Transverse colon (tissue), 4 donors: Measurements from ENCODE around the gene TMEM150B.

Experiments used
- CTCF ChIP-seq, 5 experiments: fragments of 200-600 bp in 3 of 5; fragments of 450-650 bp in 2 of 5; sonication (generic) in 3 of 5; IDR thresholded peaks; 1 replicate in 2 of 5; 2 replicates in 3 of 5; pipeline ENCODE4 v1.5.1; 2016 to 2017; ENCODE audit warnings: antibody characterized with exemption in 5 of 5, inconsistent platforms in 3 of 5, mild to moderate bottlenecking in 2 of 5, moderate library complexity in 1 of 5
- POLR2A ChIP-seq: fragments of 450-650 bp; IDR thresholded peaks from one replicate; pipeline ENCODE4 v1.6.1; 2016; ENCODE audit warnings: antibody characterized with exemption, mild to moderate bottlenecking, moderate library complexity
- POLR2AphosphoS5 ChIP-seq, 3 donors: sonication (generic); formaldehyde crosslinking; IDR thresholded peaks; one replicate each; pipeline ENCODE4 v1.6.1; 2016; ENCODE audit warnings: antibody characterized with exemption in 3 of 3

DNA sequence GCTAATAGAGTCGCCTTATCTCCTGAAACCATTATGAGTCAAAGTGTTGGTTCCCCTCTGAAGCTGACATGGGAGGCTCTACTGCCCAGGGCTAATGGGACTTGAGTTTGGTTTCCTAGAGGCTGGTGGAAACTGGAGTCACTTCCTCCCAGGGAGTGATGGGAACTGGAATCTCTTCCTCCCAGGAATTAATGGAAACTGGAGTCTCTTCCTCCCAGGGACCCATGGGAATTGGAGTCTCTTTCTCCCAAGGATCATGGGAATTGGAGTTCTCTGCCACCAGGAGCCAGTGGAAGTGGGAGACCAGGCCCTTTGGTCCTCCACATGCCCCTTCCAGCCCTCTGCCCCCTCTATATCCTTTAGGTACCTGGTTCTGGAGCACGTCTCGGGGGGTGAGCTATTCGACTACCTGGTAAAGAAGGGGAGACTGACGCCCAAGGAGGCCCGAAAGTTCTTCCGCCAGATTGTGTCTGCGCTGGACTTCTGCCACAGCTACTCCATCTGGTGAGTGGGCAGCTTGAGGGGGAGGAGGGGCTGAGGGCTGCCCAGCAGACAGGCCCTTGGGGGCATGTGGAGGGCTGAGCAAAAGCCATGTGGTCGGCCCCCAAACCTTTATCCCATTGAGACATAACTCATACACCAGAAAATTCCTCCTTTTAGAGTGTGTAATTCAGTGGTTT is 35.9 kb downstream of the TMEM150B start:
- no peak for TF ChIP-seq CTCF (IDR thresholded peaks at IDR 0.05)
- TF ChIP-seq POLR2A: no peak
- TF ChIP-seq POLR2AphosphoS5 (IDR thresholded peaks at IDR 0.05): no peak
